GM18868 (cell line): ENCODE measurements around the gene UROS.

ENCODE experiments used
- ATAC-seq: cut with Tn5 transposase; IDR thresholded peaks from one replicate; pipeline ENCODE4 v1.9.1; 2021; ENCODE audit warnings: mild to moderate bottlenecking, moderate library complexity; ENCODE audit not compliant: unreplicated experiment

The UROS gene

DNA sequence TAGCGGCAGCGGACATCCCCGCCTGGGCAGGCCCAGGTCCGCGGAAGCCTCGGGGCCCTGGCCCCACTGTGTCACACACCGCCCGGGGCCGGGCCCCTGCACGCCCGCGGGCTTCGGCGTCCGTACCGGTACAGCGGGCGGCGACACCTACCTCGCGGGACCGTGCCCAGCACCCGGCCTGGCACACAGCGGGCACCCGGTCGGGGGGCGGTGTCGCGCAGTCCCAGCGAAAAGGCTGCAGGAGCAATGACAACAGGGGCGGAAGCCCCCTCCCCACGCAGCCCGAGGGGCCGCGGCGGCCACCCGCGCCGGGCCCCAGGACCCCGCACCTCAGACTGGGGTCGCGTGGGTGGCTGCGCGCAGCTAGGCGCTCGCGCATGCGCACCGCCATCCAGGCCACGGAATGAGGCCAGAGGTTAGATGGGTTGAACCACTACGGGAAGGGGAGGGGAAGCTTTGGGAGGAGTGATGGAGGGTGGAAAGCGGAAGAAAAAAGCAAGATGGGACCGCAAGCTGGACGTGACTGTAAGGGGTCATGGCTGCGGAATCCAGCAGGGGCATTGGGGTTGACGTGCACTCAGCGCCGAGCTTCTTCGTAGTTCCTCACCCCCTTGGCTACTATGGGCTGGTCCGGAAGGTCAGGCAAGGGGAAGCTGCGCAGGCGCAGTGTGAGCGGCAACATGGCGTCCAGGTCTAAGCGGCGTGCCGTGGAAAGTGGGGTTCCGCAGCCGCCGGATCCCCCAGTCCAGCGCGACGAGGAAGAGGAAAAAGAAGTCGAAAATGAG lies at the start of gene UROS, which contains the start of gene BCCIP:
TSS of gene UROS (minus strand) at position 381 of the 785 bp plus-strand sequence. CDS start 6,759 bp downstream, outside the sequence.
TSS of gene BCCIP (plus strand) at position 669 of the 785 bp plus-strand sequence. CDS start at position 681, 12 bp downstream.
- peak; percentile 58 for ATAC-seq

DNA sequence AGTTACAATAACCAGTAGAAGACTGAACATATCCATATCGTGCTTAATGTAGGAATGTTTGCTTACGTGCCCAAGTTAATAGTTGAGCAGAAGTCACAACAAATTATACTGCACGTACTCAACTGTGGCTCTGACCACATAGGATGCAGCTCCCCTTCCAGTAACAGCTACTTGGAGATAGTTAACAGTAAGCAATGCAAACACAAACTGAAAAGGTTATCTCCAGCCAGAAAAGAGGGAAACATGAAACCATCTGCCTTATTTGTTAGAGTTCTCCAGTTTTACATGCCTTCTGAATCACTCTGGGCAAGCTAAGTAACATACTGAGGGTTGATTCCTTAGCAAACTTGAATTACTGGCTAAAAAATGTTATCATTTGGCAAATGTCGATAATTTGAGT lies 48.3 kb upstream of the UROS start:
- ATAC-seq, result no peak

- peak; percentile 78 for ATAC-seq
Observed at GRCh38 chr10:125868372-125868975, 45.4 kb upstream of the UROS start.

GRCh38 chr10:125866421-125867029 lies 43.5 kb upstream of the UROS start:
- no peak for ATAC-seq

DNA sequence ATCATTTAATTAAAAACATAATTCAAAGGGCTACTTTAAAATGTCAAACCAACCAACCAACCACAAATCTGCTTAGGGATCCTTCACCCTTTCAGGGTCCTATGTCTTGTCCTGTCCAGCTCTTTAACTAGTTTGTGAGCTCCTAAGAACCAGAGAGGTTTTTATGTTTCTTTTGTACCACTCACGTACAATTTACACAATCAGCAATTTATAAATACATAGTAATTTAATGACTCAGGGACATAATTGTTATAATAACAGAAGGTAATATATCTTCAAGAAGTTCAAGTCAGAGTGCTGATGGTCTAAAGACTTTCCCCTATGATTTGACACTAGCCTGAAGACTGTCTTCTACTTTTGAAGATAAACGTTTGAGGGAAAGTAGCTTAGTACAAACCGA lies 42.1 kb upstream of the UROS start:
- ATAC-seq, result no peak

DNA sequence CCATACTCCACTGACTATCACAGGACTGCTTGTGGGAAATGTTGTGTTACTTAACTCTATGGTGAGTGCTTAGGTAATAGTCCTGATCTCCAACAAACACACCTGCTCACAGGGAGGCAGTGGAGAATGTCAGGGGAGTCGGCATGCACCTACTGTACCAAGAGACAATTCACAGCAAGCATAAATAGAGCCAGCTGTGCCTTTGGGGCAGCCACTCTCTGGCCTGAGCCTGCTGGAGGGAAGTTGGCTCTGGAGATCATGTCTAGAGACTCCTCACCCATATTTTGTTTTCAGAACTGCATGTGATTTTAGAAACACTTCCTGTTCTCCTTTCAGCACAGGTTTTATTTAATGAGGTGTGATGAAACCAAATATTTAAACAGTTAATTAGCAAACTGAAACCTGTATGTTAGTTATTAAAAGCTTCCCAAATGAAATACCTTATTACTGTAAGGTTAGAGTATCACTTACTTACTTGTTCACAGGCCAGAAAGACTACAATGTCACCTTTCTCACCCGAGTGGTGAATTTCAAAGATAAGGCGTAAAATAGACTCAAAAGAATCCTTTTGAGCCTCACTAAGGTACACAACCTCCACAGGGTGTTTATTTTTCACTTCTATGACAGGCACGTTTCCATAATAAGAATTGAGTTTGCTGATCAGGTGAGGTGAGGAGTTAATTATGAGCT lies 36.2 kb upstream of the UROS start:
- ATAC-seq, result no peak

DNA sequence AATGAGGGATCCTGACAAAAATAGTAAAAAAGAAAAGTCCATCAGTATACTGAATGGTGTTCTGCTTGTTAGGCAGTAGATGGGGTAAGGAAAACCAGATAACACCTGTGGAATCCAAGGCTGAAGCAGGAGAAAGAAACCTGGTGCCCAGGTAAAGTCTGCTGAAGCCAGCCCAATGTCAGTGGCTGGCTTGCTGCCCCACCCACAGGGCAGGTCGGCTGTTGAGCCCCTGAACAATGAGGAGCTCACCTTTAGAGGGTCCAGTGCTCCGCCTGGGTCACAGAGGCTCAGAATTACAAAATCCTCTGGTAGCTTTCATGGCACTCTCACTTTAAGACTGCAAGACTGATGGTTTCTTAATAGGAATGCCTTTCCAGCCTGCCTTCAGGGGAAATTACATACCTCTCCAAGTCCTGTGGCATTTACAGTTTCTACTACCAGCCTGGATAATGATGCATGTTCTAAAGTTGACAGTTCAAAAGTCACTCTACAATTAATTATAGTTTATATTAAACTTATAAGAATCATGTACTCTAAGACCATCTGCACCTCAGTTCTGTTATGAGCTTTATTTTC lies 34.2 kb upstream of the UROS start:
- no peak for ATAC-seq

- ATAC-seq, result no peak
Observed at GRCh38 chr10:125852487-125852886, 29.4 kb upstream of the UROS start.

GRCh38 chr10:125850766-125851731 lies 28.0 kb upstream of the UROS start:
- no peak for ATAC-seq

- ATAC-seq, result no peak
Observed at GRCh38 chr10:125849448-125849847, 26.4 kb upstream of the UROS start.

DNA sequence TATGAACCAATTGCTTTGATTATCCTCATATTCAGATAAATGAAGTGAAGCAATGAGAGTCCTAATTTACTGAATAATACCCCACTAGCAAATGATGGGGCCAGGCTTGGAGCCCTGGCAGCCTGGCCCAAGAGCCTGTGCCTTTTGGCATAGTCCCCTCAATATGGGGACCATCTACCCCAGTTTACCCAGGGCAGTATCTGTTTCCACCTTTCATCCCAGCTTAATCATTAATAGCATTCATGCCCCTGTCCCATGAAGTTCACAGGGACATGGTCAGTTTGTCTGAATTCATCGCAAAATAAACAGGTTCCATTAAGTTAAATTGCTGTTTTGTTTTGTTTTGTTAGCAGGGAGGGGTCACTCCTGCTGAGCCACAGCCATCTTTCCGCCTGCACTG lies 25.8 kb upstream of the UROS start:
- no peak for ATAC-seq

DNA sequence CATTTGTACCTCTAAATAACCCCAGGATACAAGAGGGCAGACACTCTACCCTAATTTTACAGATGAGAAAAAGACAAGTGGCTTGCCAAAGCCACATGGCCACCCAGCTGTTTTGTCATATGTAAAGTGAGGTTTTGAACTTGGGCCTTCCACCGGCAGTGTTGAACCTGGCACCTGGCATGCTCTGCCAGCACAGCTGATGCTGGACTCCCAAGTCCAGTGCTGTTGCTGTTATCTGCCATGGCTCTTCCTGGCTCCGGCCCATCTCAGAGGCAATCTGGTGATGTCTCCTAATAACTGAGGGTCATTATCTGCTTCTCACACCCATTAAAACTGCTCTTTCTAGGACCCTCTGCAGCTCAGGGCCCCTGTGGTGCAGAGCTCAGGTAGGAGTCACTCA lies 25.3 kb upstream of the UROS start:
- no peak for ATAC-seq

DNA sequence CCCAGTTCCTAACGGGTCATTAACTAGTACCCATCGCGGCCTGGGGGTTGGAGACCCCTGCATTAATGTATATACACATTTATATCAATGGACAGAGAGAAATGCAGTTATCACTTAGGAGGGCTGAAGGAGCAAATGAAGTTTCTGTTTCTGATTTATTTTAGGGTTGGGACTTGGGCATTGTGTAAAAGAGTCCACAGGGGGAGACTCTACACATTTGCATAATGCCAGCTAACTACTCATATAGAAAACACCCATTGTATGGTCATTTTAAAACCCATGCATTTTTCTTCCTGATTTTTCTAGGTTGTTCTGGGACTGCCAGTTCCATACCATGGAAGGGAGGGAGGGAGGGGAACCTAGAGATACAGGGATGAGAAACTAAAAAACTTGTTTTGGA lies 23.8 kb upstream of the UROS start:
- ATAC-seq, result peak; percentile 59

DNA sequence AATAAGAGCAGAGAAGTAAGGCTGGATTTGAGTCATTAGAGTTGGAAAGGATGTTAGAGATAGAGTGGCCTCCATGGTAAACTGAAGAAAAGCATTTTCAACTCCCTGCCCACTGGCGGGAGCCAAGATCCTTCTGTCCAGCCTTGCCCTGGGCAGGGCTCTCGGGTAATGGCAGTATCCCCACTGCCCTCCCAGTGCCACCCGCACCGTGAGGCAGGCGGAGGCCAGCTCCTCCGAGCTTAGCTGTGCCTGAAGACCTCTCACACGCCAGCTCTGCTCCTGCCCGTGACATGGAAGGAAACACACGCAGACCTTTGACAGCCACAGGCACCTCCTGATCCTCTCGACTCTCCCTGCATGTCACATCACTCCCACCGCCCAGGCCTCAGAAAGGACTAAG lies 22.6 kb upstream of the UROS start:
- ATAC-seq, result no peak

- no peak for ATAC-seq
Observed at GRCh38 chr10:125844751-125845221, 21.7 kb upstream of the UROS start.

DNA sequence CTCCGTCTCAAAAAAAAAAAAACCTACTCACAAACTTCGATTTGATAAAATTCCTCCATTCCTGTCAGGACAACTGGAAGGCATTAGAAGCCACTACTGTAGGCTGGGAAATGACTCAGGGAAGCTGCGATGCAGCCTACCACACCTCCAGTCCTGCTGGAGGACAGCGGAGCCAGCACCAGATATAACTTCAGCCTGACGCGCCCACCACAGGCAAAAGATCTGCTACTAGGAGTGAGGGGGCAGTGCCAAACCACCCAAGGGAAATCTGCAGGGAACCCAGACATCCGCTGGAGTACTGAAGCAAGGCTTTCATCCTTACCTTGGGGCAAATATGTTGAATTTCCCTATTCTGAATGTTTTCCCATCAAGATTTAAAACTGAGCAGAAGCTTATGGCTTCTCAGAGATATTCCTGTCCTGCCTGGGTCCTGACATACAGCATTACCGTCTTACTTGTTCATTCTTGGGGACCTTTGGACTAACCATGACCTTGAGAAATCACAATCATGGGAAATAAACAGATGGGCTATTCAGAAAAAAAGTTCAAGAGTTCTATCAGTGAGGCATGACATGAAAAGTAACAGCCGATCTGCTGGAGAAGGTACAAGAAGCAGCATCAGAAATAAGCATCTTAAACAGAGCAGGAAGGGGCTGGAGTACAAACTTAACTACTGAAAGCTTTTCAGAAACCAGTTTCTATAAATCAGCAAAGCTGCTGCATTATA lies 20.7 kb upstream of the UROS start:
- no peak for ATAC-seq

- ATAC-seq, result no peak
Observed at GRCh38 chr10:125840955-125841354, 17.9 kb upstream of the UROS start.

DNA sequence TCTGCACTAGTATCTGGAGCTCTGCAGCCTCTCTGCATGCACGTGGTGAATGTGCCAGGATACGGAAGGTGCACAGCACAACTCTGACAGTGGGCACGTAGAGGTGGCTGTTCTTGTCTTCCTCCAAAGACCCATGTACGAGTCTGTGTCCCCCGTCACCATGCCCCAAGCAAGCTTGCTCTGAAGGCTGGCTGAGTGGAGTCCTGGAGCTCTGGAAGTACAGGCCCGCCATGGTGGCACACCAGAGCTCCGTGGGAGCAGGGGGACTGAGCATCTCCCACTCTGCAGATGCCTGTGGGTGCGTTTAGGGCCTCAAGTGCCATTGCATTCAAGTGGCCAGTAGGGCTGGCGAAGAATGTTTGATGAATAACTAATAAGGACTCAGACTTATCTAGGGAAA lies 17.3 kb upstream of the UROS start:
- ATAC-seq, result no peak
